ENCODE data around the gene FAM9C. TPM values are rescaled to one million over a fixed set of nuclear protein-coding genes. Genes with fewer than 3 reads are reported as not detected.
A peak's percentile ranks its signal among the peaks of the same experiment; 100 is the strongest.
"Not testable (repeated sequence)": the region's sequence is repeated elsewhere in the genome, so short reads cannot be mapped to it uniquely, and the experiment has no call there.

Gene FAM9C
- polyA plus RNA-seq, 4 donors, result 0.33 to 0.69 (median 0.53) TPM

DNA sequence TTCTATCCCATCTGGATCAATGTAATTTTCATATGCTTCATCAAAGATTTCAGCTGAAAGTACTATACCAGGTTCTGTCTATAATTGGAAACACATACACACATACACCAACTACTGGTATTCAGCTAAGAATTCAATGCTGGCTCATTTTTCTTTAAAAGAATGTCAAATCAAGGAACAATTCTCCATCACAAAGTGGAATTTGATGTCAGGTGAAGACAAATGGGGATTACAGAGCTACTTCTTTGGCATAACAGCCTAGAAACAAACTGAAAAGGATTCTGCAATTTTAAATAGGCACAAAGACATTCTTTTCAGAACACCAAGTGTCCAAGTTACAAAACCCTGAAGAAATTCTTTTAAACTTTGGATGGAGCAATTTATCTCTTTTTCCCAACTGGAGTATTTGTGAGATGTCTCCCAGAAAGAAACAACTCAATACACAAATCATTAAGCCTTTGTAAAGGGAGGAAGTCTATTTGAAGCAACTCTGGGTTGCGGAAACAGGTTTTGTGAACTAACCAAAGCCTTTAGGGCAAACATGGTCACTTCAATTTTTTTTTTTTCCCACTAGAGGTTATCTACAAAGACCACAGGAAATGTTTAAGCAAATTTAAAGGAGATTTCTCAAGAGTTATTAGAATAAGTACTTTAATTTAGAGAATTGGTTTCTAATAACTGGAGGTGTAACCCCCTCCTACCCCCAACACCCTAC, 1.9 kb upstream of the FAM9C start:
- DNase-seq (ENCODE audit: low read depth in 4 of 4, low spot score in 2 of 4), result no peak

DNA sequence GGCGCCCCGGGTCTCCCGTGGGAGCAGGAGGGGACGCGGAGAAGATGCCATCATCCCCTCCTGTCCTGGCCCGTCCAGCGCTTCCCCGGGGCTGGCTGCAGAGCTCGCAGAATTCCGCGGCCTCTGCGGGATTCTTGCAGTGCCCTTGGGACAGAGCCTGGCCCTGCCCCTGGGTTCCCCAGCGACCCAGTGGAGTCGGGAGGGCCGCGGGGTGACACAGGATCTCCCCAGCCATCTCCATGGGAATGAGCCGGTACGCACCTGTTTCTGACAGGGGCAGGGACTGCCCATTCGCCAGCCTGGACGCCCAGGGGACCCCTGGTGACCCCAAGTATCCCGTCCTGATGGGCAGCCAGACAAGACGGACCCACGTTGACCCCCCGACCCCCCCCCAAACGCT, 482 bp downstream of the FAM9C start:
- no peak for DNase-seq (ENCODE audit: low read depth in 4 of 4, low spot score in 2 of 4)

- no peak for DNase-seq (ENCODE audit: low read depth in 4 of 4, low spot score in 2 of 4)
Measured at GRCh38 chrX:13043138-13043537, 1.3 kb downstream of the FAM9C start.

GRCh38 chrX:13036896-13037295, 7.5 kb downstream of the FAM9C start:
- no peak for DNase-seq (ENCODE audit: low read depth in 4 of 4, low spot score in 2 of 4)

DNA sequence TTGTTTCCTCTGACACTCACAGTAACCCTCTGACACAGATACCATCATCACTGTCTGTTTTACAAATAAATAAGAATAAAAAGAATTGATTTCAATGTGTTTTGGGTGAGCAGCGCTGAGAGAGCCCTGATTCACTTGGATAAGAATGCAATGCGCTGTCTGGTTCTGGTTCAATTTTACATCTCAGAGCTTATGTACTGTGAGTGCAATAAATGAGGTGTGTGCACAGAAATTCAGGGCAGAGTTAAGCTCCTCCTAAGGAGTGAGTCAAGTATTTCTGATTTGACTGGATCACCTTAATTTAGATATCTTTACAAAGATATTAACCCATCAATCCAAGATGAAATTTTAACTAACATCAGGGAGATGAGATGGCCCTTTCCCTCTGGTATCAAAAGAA, 11.2 kb downstream of the FAM9C start:
- DNase-seq (ENCODE audit: low read depth in 4 of 4, low spot score in 2 of 4), result no peak

DNA sequence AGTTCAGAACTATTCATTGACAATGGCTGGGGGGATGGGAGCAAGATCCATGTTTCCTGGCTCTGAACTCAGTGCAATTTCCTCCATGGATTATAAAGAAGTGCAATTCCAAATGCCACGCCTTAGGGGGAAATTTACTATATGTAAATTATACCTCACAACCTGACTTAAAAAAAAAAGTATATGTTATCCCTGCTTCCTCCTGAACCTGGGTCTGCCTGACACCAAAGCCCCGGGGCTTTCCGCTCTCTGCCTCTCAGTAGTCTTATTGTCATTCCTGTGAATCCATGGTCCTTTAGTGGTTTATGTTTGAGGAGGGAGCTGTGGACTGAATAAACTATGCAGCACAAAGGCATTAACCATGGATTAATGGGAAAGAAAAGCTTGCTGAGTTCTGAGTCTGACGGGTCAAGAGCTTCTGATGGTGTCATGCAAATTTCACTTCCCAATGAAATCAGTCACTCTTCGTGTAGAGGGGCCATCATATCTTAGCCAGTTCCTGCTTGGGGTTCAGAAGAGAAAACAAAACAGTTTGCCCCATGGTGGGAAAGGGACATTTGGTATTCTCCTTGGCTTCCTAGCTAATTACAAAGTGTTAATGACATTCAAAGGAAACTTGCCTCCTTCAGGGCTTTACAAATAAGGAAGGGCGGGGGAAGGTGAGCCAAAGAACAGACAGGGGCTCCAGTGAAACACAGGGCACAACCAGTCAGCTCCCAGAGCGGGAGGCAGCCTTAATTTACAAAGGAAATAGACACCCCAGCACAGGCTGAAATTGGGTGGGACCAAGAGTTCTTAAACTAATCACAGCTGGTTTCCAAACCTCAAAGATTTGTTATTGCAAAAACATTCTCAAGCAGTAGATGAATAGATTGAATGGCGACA, 14.3 kb downstream of the FAM9C start:
- no peak for DNase-seq (ENCODE audit: low read depth in 4 of 4, low spot score in 2 of 4)

DNA sequence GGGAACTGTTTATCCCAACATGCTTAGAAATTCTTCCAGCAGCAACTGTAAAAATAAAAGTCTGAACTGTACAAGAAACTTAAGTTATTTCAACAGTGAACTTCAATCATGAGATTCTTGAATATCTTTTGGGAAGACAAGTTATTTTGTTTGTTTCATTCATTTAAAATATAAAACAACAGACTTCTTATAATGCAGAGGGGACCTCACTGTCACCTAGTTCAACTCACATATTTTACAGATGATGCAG, 14.9 kb downstream of the FAM9C start:
- DNase-seq (ENCODE audit: low read depth in 4 of 4, low spot score in 2 of 4), result no peak

- DNase-seq (ENCODE audit: low read depth in 4 of 4, low spot score in 2 of 4), result peak in 1 of 4 donors; percentile 26
Measured at GRCh38 chrX:13028871-13029636, 15.4 kb downstream of the FAM9C start.

- DNase-seq (ENCODE audit: low read depth in 4 of 4, low spot score in 2 of 4), result no peak
Measured at GRCh38 chrX:13026877-13027652, 17.4 kb downstream of the FAM9C start.

GRCh38 chrX:13024986-13025385, 19.4 kb downstream of the FAM9C start:
- no peak for DNase-seq (ENCODE audit: low read depth in 4 of 4, low spot score in 2 of 4)

GRCh38 chrX:13023979-13024378, 20.4 kb downstream of the FAM9C start:
- no peak for DNase-seq (ENCODE audit: low read depth in 4 of 4, low spot score in 2 of 4)

DNA sequence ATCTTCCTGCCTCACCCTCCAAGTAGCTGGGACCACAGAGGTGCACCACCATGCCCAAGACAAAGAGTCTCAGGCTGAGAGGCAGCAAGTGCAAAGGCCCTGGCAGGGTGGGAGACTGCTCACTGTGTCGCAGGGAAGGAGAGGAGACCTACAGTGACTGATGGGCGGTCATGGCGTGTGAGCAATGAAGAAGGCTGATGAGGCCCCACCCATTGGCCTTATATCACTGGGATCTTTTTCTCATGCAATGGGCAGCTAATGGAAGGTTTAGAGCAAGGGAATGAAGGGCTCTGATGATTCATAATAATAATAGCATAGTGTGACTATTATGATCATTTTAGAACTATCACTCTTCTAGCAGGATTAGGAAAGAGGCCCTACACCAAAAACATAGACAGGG, 20.9 kb downstream of the FAM9C start:
- DNase-seq (ENCODE audit: low read depth in 4 of 4, low spot score in 2 of 4), result no peak

DNA sequence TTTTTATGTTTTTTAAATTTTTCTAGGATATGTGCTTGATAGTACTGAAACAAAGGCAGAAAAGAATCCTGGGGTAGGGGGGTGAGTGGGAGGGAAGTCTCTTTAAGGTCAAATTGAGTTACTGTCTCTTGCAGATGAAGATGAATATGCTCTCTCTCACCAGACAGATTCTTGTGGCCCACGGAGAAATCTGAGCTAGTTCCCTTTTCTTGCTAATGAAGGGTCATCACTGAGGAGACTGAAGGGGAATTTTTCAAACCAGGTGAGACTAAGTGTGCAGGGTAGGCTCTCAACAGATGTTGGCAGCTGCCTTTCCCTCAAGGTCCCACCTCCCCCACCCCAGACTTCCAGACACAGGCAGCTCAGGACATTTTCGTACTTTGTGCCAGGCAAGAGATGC, 21.5 kb downstream of the FAM9C start:
- DNase-seq (ENCODE audit: low read depth in 4 of 4, low spot score in 2 of 4), result no peak

DNA sequence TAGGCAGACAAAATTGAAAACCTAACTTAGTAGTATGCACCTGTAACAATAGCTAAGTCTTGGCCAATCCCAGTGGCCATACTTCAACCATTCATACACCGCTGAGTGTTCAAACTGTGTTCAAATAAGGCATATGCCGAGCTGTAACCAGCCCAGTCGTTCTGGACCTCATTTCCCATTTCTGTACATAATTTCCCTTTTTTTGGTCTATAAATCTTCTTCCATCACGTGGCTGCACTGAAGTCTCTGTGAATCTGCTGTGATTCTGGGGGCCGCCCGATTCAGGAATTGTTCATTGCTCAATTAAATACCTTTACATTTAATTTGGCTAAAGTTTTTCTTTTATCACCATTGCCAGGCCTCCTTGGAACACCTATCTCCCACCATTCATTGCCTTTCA, 27.7 kb downstream of the FAM9C start:
- DNase-seq (ENCODE audit: low read depth in 4 of 4, low spot score in 2 of 4), result not testable (repeated sequence)

GRCh38 chrX:13015536-13016236, 28.7 kb downstream of the FAM9C start:
- DNase-seq (ENCODE audit: low read depth in 4 of 4, low spot score in 2 of 4), result no peak

DNA sequence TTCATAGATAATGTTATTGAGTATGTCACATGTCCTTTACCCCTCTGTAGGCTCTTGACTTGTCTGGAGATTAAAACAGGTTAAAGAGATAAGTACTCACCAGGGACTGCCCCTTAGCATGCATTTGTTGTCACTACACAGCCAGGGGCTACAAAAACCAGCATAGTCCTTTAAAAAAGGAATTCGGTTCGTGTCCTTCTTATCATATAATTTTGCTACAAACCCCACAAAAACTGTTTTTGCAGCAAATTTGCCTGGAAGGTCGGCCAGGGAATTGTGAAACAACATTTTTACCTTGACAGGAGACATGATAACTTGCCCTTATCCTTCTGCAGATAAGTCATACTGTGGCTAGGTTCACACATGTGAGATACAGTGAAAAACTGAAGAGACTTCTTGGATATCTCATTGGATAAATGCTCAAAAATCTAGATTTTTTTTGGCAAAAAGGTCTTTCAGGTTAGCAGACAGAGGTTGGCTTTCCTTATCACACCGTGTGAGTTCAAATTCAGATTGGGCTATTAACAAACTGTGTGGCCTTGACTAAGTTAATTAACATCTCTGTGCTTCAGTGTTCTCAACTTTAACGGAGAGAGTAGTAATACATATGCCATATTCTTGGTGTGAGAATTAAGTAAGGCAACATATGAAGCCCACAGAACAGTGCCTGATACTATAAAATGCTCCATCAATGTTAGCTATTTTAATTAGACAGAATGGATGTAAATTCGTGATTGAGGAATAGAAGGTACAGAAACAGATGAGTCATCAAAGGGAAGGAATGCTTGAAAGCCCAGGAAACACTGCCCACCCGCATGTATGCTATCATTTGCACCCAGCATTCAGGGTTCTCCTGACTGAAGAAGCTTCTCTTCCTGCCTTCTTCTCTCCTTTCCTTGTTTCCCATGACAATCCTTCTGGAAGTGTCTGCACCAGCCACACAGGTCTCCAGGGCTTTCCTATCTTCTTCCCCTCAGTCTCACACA, 30.0 kb downstream of the FAM9C start:
- no peak for DNase-seq (ENCODE audit: low read depth in 4 of 4, low spot score in 2 of 4)

- DNase-seq (ENCODE audit: low read depth in 4 of 4, low spot score in 2 of 4), result no peak
Measured at GRCh38 chrX:13013363-13014110, 30.9 kb downstream of the FAM9C start.

DNA sequence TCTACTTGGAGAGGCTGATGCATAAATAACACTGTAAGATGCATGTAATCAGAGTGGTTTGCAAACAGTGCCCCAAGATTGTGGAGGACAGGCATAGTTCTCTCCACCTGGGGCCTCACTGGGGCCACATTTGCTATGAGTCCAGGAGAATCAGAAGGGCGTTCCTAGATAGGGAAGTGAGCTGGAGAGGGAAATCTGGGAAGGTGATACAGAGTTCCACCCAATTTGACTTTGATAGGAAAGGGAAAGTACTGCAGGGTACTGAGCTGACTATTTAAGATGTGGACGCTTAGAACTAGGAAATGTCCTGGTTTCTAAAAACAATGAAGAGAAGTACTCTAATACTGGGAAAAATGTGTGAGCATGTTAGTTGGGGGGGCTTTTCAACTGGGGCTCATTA, 33.9 kb downstream of the FAM9C start:
- DNase-seq (ENCODE audit: low read depth in 4 of 4, low spot score in 2 of 4), result no peak
